ENCODE measurements around the gene ARHGAP25. TPM values are rescaled to one million over a fixed set of nuclear protein-coding genes. Genes with fewer than 3 reads are reported as not detected.

The ARHGAP25 gene
- total RNA-seq, 1 donor from 2014 or later: 31.8 TPM

DNA sequence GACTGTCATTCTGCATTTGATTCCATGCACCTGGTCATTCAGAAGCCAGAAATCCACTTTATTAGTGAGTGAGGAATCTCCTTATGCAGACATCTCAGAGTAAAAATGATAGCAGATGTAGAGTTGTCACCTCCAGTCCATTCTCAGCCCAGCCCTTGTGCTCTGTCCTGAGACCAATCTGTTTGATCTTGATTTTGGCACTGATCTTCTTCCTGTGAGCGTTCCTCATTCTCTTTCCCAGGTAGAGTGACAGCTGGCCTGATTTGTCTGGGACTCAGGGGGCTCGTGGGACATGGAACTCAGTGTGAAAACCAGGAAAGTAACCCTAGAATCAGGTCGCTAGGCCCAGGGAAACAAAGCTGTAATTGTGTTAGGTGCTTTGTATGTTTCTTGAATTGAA, 8.9 kb downstream of the ARHGAP25 start:
- Histone ChIP-seq H3K27ac (peak overlapping the region; percentile 65), H3K27me3 (no peaks in the 10 kb centered on the region), H3K36me3 (no peaks in the 10 kb centered on the region), H3K4me3 (no peak overlapping the region), H3K9me3 (no peaks in the 10 kb centered on the region), H3K4me1 (peaks cover 39% of the 10 kb centered on the region)
- DNase-seq (no peak), ATAC-seq (no peak)
- intact Hi-C loops (cut with DNase I): no loop called here
- TF ChIP-seq, protein P1, sequence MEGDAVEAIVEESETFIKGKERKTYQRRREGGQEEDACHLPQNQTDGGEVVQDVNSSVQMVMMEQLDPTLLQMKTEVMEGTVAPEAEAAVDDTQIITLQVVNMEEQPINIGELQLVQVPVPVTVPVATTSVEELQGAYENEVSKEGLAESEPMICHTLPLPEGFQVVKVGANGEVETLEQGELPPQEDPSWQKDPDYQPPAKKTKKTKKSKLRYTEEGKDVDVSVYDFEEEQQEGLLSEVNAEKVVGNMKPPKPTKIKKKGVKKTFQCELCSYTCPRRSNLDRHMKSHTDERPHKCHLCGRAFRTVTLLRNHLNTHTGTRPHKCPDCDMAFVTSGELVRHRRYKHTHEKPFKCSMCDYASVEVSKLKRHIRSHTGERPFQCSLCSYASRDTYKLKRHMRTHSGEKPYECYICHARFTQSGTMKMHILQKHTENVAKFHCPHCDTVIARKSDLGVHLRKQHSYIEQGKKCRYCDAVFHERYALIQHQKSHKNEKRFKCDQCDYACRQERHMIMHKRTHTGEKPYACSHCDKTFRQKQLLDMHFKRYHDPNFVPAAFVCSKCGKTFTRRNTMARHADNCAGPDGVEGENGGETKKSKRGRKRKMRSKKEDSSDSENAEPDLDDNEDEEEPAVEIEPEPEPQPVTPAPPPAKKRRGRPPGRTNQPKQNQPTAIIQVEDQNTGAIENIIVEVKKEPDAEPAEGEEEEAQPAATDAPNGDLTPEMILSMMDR (IDR thresholded peaks at IDR 0.05): no peak

DNA sequence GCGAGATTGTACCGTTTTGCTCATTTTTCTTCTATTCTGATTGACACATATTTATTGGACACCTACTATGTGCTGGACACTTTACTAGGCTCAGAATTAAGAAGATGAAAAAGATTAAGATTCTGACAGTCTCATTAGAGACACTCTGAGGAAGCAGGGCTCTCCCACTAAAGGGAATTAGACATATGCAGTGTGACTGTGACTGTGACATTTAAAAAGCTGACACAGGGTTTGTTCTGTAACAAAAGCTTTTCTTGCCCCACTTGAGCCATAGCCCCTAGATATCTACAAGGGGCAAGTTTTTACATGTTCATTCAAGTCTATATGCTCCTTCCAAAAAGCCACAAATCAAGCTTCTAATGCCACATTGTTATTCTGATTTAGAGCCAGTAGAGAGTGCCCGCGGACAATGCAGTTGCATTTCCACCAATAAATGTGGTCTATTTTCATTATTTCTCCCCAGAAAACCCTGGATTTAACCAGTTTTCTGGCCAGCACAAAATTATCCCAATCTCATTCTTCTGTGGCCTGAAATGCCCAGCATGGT, 9.8 kb downstream of the ARHGAP25 start:
- H3K27me3 ChIP-seq: no peaks in the 10 kb centered on the region
- H3K36me3 ChIP-seq: no peaks in the 10 kb centered on the region
- H3K4me1 ChIP-seq: peaks cover 41% of the 10 kb centered on the region
- no peak for ATAC-seq
- H3K4me3 ChIP-seq: no peak overlapping the region
- TF ChIP-seq, protein P1 (IDR thresholded peaks at IDR 0.05): peak; percentile 6
- peak overlapping the region; percentile 7 for H3K27ac ChIP-seq
- intact Hi-C loops (cut with DNase I): no loop called here
- DNase-seq: no peak
- H3K9me3 ChIP-seq: no peaks in the 10 kb centered on the region

DNA sequence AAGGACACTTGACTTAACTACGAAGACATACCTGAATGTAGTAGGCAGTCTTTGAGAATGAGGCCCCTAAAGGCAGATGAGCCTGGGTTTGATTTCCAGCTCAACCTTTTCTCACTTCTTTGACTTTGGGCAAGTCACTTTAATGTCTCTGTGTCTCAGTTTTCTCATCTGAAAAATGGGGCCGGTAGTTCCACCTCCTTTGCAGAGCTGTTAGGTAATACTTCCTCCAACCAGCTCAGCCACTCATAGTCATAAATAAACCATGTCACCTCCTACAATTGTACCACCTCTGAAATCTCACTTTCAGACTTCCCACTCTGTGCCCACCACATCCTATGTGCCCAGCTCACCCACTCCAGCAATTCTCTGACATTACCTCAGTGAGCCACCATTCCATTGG, 10.4 kb downstream of the ARHGAP25 start:
- no peak overlapping the region for H3K4me3 ChIP-seq
- H3K4me1 ChIP-seq: peaks cover 41% of the 10 kb centered on the region
- ATAC-seq (peak; percentile 24), DNase-seq (no peak)
- H3K9me3 ChIP-seq: no peaks in the 10 kb centered on the region
- TF ChIP-seq, protein P1 (IDR thresholded peaks at IDR 0.05): no peak
- H3K27me3 ChIP-seq: no peaks in the 10 kb centered on the region
- peak overlapping the region; percentile 7 for H3K27ac ChIP-seq
- intact Hi-C loops (cut with DNase I): no loop called here
- H3K36me3 ChIP-seq: no peaks in the 10 kb centered on the region

DNA sequence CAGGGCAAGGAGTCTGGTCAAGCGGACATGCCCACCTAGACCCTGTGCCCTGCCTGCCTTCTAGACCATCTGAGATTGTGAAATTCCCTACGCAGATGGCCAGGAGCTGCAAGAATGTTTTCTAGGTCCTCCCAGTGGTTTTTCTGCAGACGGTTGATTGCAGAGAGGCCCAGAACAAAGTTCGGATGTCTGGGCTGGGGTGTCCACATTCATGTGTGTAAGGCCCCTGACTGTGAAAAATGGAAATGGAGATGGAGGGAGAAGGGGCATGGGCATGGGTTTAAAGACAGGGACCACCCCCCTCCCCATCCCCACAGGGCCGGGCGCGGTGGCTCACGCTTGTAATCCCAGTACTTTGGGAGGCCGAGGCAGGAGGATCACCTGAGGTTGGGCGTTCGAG, 11.8 kb downstream of the ARHGAP25 start:
- TF ChIP-seq, protein P1 (IDR thresholded peaks at IDR 0.05): no peak
- Histone ChIP-seq H3K27me3 (no peaks in the 10 kb centered on the region), H3K4me3 (no peak overlapping the region), H3K4me1 (peaks cover 35% of the 10 kb centered on the region), H3K9me3 (no peaks in the 10 kb centered on the region), H3K27ac (no peak overlapping the region), H3K36me3 (no peaks in the 10 kb centered on the region)
- DNase-seq: no peak
- intact Hi-C loops (cut with DNase I): no loop called here
- ATAC-seq: no peak

DNA sequence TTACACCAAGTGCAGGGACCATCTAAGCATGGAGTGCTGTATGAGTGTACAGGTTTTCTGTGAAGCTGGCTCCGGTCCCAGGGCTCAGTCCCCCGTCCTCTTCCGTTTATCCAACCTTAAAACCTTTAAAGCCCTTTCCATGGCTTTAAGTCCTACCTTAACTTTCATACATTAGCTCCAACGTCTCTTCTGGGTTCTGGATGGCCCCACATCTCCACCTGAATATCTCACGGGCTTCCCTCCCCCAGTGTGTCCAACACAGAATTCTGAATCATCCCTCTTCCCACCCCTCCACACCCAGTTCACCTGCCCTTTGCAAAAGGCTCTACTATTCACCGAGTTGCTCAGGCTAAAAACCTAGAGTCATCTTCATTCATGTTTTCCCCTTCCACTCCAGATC, 12.8 kb downstream of the ARHGAP25 start:
- H3K27ac ChIP-seq: no peak overlapping the region
- H3K4me3 ChIP-seq: no peak overlapping the region
- H3K27me3 ChIP-seq: no peaks in the 10 kb centered on the region
- TF ChIP-seq, protein P1 (IDR thresholded peaks at IDR 0.05): no peak
- no peaks in the 10 kb centered on the region for H3K9me3 ChIP-seq
- no peaks in the 10 kb centered on the region for H3K36me3 ChIP-seq
- ATAC-seq (no peak), DNase-seq (no peak)
- H3K4me1 ChIP-seq: peaks cover 35% of the 10 kb centered on the region
- intact Hi-C loops (cut with DNase I): no loop called here

DNA sequence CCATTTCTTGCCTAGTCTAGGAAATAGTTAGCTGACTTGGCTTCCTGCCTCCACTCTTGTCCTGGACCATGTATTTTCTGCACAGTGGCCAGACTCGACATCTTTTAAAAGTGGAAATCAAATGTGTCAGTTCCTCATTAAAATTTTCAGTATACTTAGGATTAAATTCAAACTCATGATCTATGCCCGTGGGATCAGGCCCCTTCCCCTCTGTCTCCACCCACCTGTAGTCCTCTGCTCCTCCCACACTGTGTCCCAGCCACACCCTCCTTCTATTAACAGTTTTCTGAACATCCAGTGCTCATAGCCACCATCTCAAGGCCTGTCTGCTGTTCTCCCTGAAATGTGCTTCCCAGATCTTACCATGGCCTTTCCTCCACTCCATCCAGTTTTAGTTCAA, 13.3 kb downstream of the ARHGAP25 start:
- Histone ChIP-seq H3K4me3 (no peak overlapping the region), H3K27me3 (no peaks in the 10 kb centered on the region), H3K4me1 (peaks cover 35% of the 10 kb centered on the region), H3K36me3 (no peaks in the 10 kb centered on the region), H3K27ac (no peak overlapping the region), H3K9me3 (no peaks in the 10 kb centered on the region)
- TF ChIP-seq, protein P1 (IDR thresholded peaks at IDR 0.05): no peak
- DNase-seq: no peak
- intact Hi-C loops (cut with DNase I): no loop called here
- no peak for ATAC-seq

All from upper lobe of right lung (tissue), 1 donor.